GM21576 (cell line): ENCODE measurements around the gene TBC1D32.
"Not testable (repeated sequence)": the region's sequence is repeated elsewhere in the genome, so short reads cannot be mapped to it uniquely, and the experiment has no call there.

Experiments used
- ATAC-seq: cut with Tn5 transposase; IDR thresholded peaks from one replicate; pipeline ENCODE4 v1.9.1; 2021; ENCODE audit warnings: mild to moderate bottlenecking, moderate library complexity; ENCODE audit not compliant: unreplicated experiment

The TBC1D32 gene

GRCh38 chr6:121222656-121223055 is 111.6 kb downstream of the TBC1D32 start:
- ATAC-seq: no peak

- ATAC-seq: no peak
Observed at GRCh38 chr6:121216928-121217327, 117.4 kb downstream of the TBC1D32 start.

- ATAC-seq: not testable (repeated sequence)
Observed at GRCh38 chr6:121213341-121213740, 120.9 kb downstream of the TBC1D32 start.

GRCh38 chr6:121210943-121211342 is 123.3 kb downstream of the TBC1D32 start:
- no peak for ATAC-seq

GRCh38 chr6:121205569-121205968 is 128.7 kb downstream of the TBC1D32 start:
- no peak for ATAC-seq

GRCh38 chr6:121201105-121201504 is 133.2 kb downstream of the TBC1D32 start:
- ATAC-seq: no peak

GRCh38 chr6:121196042-121196441 is 138.2 kb downstream of the TBC1D32 start:
- not testable (repeated sequence) for ATAC-seq

GRCh38 chr6:121190122-121190521 is 144.2 kb downstream of the TBC1D32 start:
- no peak for ATAC-seq

GRCh38 chr6:121188356-121188755 is 145.9 kb downstream of the TBC1D32 start:
- no peak for ATAC-seq

GRCh38 chr6:121187833-121188200 is 146.5 kb downstream of the TBC1D32 start:
- no peak for ATAC-seq

- no peak for ATAC-seq
Observed at GRCh38 chr6:121187200-121187832, 147.0 kb downstream of the TBC1D32 start.

- ATAC-seq: no peak
Observed at GRCh38 chr6:121183742-121184141, 150.5 kb downstream of the TBC1D32 start.

GRCh38 chr6:121175827-121176226 is 158.5 kb downstream of the TBC1D32 start:
- ATAC-seq: no peak

GRCh38 chr6:121172451-121172850 is 161.8 kb downstream of the TBC1D32 start:
- not testable (repeated sequence) for ATAC-seq

GRCh38 chr6:121171879-121172278 is 162.4 kb downstream of the TBC1D32 start:
- no peak for ATAC-seq

GRCh38 chr6:121161886-121162285 is 172.4 kb downstream of the TBC1D32 start:
- no peak for ATAC-seq

GRCh38 chr6:121160276-121160675 is 174.0 kb downstream of the TBC1D32 start:
- no peak for ATAC-seq

GRCh38 chr6:121158891-121159290 is 175.4 kb downstream of the TBC1D32 start:
- ATAC-seq: no peak

GRCh38 chr6:121158438-121158837 is 175.8 kb downstream of the TBC1D32 start:
- no peak for ATAC-seq

- ATAC-seq: no peak
Observed at GRCh38 chr6:121157906-121158305, 176.4 kb downstream of the TBC1D32 start.

- ATAC-seq: no peak
Observed at GRCh38 chr6:121143476-121143875, 190.8 kb downstream of the TBC1D32 start.

- ATAC-seq: no peak
Observed at GRCh38 chr6:121142093-121142492, 192.2 kb downstream of the TBC1D32 start.

GRCh38 chr6:121135425-121135824 is 198.9 kb downstream of the TBC1D32 start:
- ATAC-seq: no peak
